ENCODE measurements around the gene CNIH3.

The CNIH3 gene

GRCh38 chr1:224613486-224613885 lies 2.6 kb upstream of the CNIH3 start:
- FAIRE-seq = no peak
- DNase-seq (ENCODE audit: low spot score) = no peak

DNA sequence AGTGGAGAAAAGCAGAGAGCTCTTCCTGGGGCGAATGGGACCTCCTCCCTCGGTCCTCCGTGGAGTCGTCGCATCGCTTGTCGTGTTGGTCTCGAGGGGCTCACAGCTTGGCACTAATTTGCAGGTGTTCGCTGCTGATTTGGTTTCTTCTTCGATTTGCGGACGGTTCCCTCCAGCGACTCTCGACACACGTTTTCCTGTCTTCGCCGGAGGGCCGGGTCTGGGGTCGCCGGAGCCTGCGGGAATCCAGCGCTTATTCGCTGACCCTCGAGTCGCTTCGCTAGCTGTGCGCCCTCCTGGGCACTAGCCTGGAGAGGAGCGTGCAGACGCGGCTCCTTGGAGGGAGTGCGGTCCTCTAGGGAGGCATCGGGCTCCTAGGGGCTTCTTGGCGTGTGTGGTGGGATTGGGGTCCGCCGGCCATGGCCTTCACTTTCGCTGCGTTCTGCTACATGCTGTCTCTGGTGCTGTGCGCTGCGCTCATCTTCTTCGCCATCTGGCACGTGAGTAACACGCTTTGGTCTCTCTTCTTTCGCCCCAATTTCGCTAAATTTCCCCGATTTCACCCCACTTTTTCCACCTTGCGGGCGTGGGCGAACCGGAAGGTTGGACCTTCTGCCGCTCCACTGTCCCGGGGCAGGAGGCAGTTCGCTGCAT lies 766 bp downstream of the CNIH3 start:
- no peak for FAIRE-seq
- DNase-seq (ENCODE audit: low spot score) = no peak

GRCh38 chr1:224617410-224618355 lies 1.6 kb downstream of the CNIH3 start:
- DNase-seq (ENCODE audit: low spot score) (no peak), FAIRE-seq (no peak)

DNA sequence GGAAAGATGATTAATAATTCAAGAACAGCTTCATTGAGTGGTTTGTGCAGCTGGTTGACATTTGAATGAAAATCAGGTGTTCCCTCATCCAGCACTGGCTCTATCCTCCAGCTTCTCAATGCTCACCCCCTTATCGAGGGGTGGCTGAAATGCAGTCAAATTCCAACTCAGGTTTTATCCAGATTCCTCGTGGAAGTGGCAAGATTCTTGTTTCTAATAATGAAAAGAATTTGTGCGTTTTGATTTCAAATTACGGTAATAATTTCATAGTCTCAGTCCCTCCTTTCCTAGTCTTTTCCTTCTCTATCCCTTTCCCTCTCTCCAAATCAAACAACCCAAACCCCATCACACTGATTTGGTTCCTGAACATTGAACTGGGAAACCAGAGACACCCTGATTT lies 3.1 kb downstream of the CNIH3 start:
- DNase-seq (ENCODE audit: low spot score) = no peak
- FAIRE-seq = no peak

- FAIRE-seq = no peak
These were observed 4.0 kb downstream of the CNIH3 start for GRCh38 chr1:224620105-224620504.

GRCh38 chr1:224621813-224622682 lies 5.9 kb downstream of the CNIH3 start:
- peak; percentile 52 for FAIRE-seq
- no peak for DNase-seq (ENCODE audit: low spot score)

More at GRCh38 chr1:224620105-224620504, 4.0 kb downstream of the CNIH3 start:
- DNase-seq (ENCODE audit: low spot score) = no peak

DNA sequence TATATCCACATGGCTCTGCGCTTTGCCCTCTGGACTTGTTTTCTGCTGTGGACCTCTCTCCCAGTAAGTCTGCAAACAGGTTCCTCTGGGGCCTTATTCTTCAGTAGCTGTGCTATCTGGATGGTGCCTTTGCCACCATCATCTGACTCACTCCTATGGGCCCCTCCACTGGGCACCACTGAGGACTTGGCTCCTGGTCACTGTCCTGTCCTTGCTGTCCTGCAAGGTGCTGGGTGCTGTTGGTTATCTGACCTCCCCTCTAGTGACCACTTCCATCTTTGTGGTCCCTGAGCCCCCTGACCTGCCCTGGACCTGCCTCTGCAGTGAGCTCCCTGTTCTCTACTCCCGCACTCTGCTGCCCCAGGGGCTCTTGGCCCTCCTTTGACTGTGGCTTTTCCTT lies 6.7 kb downstream of the CNIH3 start:
- FAIRE-seq = no peak
- DNase-seq (ENCODE audit: low spot score) = no peak

DNA sequence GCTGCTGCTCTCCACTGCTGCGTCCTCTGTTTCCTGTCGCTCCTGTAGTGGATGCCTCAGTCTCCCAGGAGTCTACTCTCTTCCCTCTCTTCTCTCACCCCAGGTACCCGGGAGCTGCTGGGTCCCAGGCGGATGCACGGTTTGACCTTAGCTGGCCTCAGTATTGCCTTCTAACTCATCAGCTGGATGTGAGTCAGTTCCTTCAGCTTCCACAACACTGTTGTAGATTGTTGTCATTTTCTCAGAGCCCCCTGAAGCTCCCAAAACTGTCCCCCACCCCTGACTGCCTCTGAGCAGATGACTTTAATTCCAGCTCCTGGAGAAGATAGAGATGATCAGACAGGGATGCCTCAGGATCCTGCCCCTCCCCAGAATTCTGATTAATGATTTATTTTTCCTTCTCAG lies 7.2 kb downstream of the CNIH3 start:
- DNase-seq (ENCODE audit: low spot score) = peak; percentile 74
- FAIRE-seq = peak; percentile 77

DNA sequence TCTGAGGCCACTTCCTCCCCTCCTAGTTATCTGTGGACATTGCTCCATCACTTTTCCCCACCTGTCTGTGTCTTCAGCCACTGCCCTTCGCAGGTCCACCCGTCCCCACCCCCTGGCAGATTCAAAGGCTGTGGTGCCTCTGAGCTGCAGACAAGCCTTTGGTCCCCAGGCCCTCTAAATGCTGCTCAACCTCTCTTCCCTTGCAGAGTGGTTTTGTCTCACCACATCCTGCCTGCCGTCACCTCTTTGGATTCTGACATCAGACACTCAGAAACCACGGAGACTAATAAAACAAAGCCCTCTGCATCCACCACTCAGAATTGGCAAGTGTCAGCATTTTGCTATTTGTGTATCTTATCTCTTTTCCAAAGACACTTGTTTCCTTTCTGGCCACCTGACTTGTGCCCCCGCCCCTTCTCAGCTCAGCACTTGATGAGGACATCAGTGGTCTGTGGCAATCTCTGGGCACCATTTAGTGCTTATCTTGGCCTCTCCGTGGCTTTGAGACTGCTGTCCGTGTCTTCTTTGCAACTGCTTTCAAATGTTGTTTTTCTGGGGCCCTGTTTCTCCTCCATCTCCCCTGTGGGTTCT lies 7.7 kb downstream of the CNIH3 start:
- DNase-seq (ENCODE audit: low spot score) (peak; percentile 92), FAIRE-seq (peak; percentile 79)

- no peak for DNase-seq (ENCODE audit: low spot score)
- no peak for FAIRE-seq
These were observed 8.3 kb downstream of the CNIH3 start for GRCh38 chr1:224624432-224624831.

DNA sequence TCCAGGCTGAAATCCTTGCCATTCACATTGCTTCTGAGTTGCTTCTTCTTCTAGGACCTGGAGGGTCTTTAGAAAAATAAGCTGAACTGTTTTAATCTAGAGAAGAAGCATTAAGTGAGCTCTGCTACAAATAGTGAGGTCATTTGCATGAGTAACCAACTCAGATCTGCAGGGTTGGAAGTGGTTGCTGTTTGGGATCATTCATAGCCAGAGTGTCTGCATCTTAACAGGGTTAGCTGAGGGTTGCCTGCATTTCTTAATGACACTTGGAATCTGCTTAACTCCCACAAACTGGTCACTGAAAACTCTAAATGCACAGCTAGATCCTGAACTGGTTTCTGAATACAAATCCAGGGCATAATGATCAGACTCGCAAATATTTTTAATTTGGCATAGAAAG lies 9.9 kb downstream of the CNIH3 start:
- DNase-seq (ENCODE audit: low spot score) (no peak), FAIRE-seq (no peak)

- FAIRE-seq (no peak), DNase-seq (ENCODE audit: low spot score) (no peak)
These were observed 13.8 kb downstream of the CNIH3 start for GRCh38 chr1:224629965-224630364.

GRCh38 chr1:224631462-224632115 lies 15.5 kb downstream of the CNIH3 start:
- FAIRE-seq (no peak), DNase-seq (ENCODE audit: low spot score) (no peak)

GRCh38 chr1:224632381-224632871 lies 16.3 kb downstream of the CNIH3 start:
- FAIRE-seq = no peak

GRCh38 chr1:224632921-224633321 lies 16.8 kb downstream of the CNIH3 start:
- FAIRE-seq = peak; percentile 27

More at GRCh38 chr1:224632381-224632871, 16.3 kb downstream of the CNIH3 start:
- peak; percentile 50 for DNase-seq (ENCODE audit: low spot score)

DNA sequence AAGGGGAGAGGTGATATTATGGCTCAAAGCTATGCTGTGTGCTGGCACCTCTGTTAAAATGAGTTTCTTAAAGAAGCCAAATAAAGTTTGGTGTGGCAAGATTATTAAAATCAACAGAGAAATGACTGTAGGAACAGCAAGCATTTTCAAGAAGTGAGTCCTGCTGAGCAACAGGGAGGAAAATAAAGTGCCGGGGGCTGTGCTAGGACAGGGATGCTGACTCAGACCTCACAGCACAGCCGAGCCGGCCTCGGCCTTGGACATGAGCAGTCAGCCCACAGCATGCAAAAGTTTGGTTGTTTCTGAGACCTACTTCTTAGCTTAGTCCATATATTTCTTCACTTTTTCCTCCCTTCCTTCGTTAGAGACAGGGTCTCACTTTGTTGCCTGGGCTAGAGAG lies 19.2 kb downstream of the CNIH3 start:
- peak; percentile 42 for DNase-seq (ENCODE audit: low spot score)
- peak; percentile 44 for FAIRE-seq

More at GRCh38 chr1:224632921-224633321, 16.8 kb downstream of the CNIH3 start:
- DNase-seq (ENCODE audit: low spot score) = peak; percentile 55

GRCh38 chr1:224637515-224637914 lies 21.4 kb downstream of the CNIH3 start:
- FAIRE-seq = peak; percentile 97

GRCh38 chr1:224637936-224638335 lies 21.8 kb downstream of the CNIH3 start:
- DNase-seq (ENCODE audit: low spot score) = peak; percentile 85
- FAIRE-seq = no peak

More at GRCh38 chr1:224637515-224637914, 21.4 kb downstream of the CNIH3 start:
- DNase-seq (ENCODE audit: low spot score) = peak; percentile 92

GRCh38 chr1:224639426-224639975 lies 23.4 kb downstream of the CNIH3 start:
- FAIRE-seq = no peak

DNA sequence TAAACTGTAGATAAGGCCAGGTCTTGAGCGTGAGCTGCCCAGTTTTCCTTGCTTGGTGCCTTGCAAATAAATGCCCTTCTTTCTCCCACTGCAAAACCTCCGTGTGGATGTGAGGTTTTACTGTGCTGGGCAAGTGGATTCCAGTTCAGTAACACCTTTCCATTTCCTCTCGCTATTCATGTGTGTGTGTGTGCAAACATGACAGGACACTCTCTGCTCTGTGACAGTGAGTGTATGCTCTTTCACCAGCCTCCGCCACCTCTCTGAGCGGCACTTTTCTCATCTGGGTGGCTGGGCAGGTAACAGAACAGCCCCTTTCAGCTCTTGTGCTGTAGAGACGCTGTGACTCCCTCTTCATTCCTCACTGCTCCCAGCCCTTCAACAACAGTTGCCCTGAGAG lies 23.9 kb downstream of the CNIH3 start:
- no peak for FAIRE-seq
- no peak for DNase-seq (ENCODE audit: low spot score)

More at GRCh38 chr1:224639426-224639975, 23.4 kb downstream of the CNIH3 start:
- DNase-seq (ENCODE audit: low spot score) = no peak

Data from urothelium cell line (cell line).